Neural crest cell (in vitro differentiated cells): Measurements from ENCODE around the gene PRSS21. TPM values are rescaled to one million over a fixed set of nuclear protein-coding genes. Genes with fewer than 3 reads are reported as not detected.

Source experiments
- DNase-seq: peaks from one replicate; pipeline ENCODE4 v3.0.0; 2021; ENCODE audit warnings: low read depth, mixed read lengths, low spot score
- H3K27ac Mint-ChIP-seq: one replicate; pipeline ENCODE4 v1.8.0; 2021; ENCODE audit warnings: mild to moderate bottlenecking, mixed read lengths; ENCODE audit not compliant: unreplicated experiment
- H3K27me3 Mint-ChIP-seq: 2 replicates; pipeline ENCODE4 v1.8.0; 2021; ENCODE audit warnings: low read depth, mild to moderate bottlenecking, mixed read lengths
- H3K36me3 Mint-ChIP-seq: 2 replicates; pipeline ENCODE4 v1.8.0; 2021; ENCODE audit warnings: low read depth, mild to moderate bottlenecking, mixed read lengths
- H3K4me1 Mint-ChIP-seq: 2 replicates; pipeline ENCODE4 v1.8.0; 2021; ENCODE audit warnings: mixed read lengths
- H3K4me3 Mint-ChIP-seq: one replicate; pipeline ENCODE4 v1.8.0; 2021; ENCODE audit warnings: mild to moderate bottlenecking, mixed read lengths
- H3K9me3 Mint-ChIP-seq: 2 replicates; pipeline ENCODE4 v1.8.0; 2021; ENCODE audit warnings: mixed read lengths
- total RNA-seq: library from RNA; stranded (reverse); gene quantifications from 2 replicates; pipeline ENCODE4 v1.2.1, GENCODE V29; 2021
- TF ChIP-seq, protein P1 (sequence below): fragments of 200-600 bp; sonication (generic); conservative IDR thresholded peaks from 2 replicates; pipeline ENCODE4 v1.5.0; 2021; ENCODE audit warnings: antibody characterized with exemption, mild to moderate bottlenecking

PRSS21 gene
- total RNA-seq, 1 donor from 2014 or later, result not detected

DNA sequence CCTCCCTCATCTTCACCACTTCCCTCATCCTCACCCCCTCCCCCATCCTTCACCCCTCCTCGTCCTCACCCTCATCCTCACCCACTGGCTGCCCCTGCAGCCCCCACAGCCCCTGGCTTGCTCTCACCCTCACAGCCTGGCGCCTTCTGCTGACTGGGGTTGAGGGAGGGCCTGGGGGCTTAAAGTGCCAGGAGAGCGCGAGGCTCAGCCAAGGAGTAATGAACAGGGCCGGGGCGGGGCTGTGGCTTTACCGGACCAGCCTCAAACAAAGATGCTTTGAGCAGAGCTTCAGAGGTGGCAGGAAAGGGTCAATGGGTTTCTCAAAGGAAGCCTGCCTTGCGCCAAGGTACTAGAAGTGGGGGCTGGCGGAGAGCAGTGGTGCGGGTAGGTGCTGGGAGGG lies 29.6 kb upstream of the PRSS21 start, which contains the start of gene PRSS33:
Gene PRSS33 (minus strand): TSS at position 155 of the 400 bp plus-strand sequence. CDS start 1,013 bp downstream, outside the sequence.
- Mint-ChIP-seq H3K27ac (no peak within 1 kb of the TSS), H3K9me3 (no peaks in the 10 kb centered on the region), H3K27me3 (peaks cover 23% of the 10 kb centered on the region), H3K36me3 (no peaks in the 10 kb centered on the region), H3K4me3 (no peak within 1 kb of the TSS), H3K4me1 (peaks cover 4% of the 10 kb centered on the region)
- no peak for DNase-seq
- TF ChIP-seq, protein P1, sequence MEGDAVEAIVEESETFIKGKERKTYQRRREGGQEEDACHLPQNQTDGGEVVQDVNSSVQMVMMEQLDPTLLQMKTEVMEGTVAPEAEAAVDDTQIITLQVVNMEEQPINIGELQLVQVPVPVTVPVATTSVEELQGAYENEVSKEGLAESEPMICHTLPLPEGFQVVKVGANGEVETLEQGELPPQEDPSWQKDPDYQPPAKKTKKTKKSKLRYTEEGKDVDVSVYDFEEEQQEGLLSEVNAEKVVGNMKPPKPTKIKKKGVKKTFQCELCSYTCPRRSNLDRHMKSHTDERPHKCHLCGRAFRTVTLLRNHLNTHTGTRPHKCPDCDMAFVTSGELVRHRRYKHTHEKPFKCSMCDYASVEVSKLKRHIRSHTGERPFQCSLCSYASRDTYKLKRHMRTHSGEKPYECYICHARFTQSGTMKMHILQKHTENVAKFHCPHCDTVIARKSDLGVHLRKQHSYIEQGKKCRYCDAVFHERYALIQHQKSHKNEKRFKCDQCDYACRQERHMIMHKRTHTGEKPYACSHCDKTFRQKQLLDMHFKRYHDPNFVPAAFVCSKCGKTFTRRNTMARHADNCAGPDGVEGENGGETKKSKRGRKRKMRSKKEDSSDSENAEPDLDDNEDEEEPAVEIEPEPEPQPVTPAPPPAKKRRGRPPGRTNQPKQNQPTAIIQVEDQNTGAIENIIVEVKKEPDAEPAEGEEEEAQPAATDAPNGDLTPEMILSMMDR, result no peak

DNA sequence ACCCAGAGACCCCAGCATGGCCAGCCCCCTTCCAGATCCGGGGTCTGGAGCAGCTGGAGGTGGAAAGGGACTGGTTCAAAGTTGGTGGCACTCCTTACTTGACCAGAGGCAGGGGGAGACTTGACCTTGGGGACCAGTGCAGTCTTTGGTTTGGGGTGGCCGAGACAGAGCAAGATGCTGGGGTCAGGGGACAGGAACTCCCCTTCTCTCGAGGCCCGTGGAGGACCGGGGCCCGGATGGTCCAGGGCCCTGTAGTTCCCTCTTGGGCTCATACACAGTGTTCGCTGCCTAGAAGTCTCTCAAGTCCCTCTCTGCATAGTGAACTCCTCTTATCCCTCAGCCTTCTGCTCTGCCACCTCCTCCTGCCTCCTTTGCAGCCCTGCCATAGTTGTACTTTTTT lies 29.1 kb upstream of the PRSS21 start:
- DNase-seq, result no peak
- H3K9me3 Mint-ChIP-seq, result no peaks in the 10 kb centered on the region
- peaks cover 4% of the 10 kb centered on the region for H3K4me1 Mint-ChIP-seq
- no peaks in the 10 kb centered on the region for H3K36me3 Mint-ChIP-seq
- TF ChIP-seq, protein P1, result no peak
- H3K27me3 Mint-ChIP-seq, result peaks cover 26% of the 10 kb centered on the region
- H3K4me3 Mint-ChIP-seq, result no peak overlapping the region
- H3K27ac Mint-ChIP-seq, result no peak overlapping the region

DNA sequence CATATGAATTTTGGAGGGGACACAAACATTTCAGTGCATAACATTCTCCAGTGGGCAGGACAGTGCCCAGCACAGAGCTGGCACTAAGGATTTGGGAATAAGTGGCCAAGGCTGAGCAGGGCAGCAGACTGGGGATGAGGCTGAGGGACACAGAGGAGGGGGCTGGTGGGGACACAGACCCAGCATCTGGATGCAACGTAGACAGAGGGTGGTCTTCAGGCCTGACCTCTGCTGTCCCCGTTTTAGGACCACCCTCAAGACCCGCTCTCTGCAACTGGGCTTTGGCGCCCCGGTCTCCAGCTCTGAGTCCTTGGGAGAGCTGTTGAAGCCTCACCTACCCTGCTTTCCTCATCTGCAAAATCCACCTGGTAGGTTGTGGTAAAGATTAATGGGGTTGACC lies 26.4 kb upstream of the PRSS21 start:
- Mint-ChIP-seq H3K27ac (no peak overlapping the region), H3K9me3 (no peaks in the 10 kb centered on the region), H3K27me3 (peaks cover 47% of the 10 kb centered on the region), H3K36me3 (no peaks in the 10 kb centered on the region), H3K4me3 (no peak overlapping the region), H3K4me1 (peaks cover 4% of the 10 kb centered on the region)
- no peak for DNase-seq
- TF ChIP-seq, protein P1, result no peak

DNA sequence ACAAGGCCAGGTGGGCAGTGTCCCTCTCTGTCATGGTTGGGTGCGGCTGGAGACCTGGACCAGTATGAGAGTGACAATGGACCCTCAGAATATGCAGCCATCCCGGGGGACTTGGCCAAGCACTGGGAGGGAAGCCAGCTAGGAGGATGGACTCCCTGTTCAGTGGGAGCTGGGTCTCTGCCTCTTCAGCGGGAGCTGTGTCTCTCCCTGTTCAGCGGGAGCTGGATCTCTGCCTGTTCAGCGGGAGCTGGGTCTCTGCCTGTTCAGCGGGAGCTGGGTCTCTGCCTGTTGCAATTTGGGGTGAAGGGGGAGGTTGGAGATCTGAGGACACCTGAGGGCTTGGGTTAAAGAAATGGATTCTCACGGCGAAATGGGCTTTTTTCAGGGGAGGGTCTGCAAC lies 25.9 kb upstream of the PRSS21 start:
- H3K4me3 Mint-ChIP-seq, result no peak overlapping the region
- peaks cover 4% of the 10 kb centered on the region for H3K4me1 Mint-ChIP-seq
- no peaks in the 10 kb centered on the region for H3K36me3 Mint-ChIP-seq
- no peaks in the 10 kb centered on the region for H3K9me3 Mint-ChIP-seq
- no peak for DNase-seq
- H3K27ac Mint-ChIP-seq, result no peak overlapping the region
- peaks cover 52% of the 10 kb centered on the region for H3K27me3 Mint-ChIP-seq
- TF ChIP-seq, protein P1, result no peak

DNA sequence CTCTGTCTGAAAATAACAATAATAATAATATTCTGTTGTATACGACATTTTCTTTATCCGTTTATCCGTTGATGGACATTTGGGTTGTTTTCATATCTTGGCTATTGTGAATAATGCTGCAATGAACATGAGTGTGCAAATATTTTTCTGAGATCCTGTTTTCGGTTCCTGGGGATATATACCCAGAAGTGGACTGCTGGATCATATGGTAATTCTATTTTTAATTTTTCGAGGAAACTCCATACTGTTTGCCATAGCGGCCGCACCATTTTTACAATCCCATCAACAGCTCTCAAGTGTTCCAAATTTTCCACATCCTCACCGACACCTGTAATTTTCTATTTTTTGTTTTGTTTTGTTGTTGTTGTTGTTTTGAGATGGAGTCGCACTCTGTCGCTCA lies 24.1 kb upstream of the PRSS21 start:
- TF ChIP-seq, protein P1, result no peak
- Mint-ChIP-seq H3K27me3 (peaks cover 58% of the 10 kb centered on the region), H3K36me3 (no peaks in the 10 kb centered on the region), H3K4me1 (no peaks in the 10 kb centered on the region), H3K9me3 (no peaks in the 10 kb centered on the region), H3K27ac (no peak overlapping the region), H3K4me3 (no peak overlapping the region)
- no peak for DNase-seq
